IPS-20b (cell line): ENCODE data around the gene XRCC5.

ENCODE experiments used
- H3K27ac ChIP-seq: one replicate; pipeline ENCODE4 v1.5.1; 2013; ENCODE audit warnings: low read length
- H3K27me3 ChIP-seq: 2 replicates; pipeline ENCODE4 v1.6.1; 2013; ENCODE audit warnings: mild to moderate bottlenecking, low read length, inconsistent platforms; ENCODE audit not compliant: insufficient read depth
- H3K36me3 ChIP-seq: 2 replicates; pipeline ENCODE4 v1.6.1; 2013; ENCODE audit warnings: low read depth, mild to moderate bottlenecking, inconsistent platforms, low read length, moderate library complexity; ENCODE audit not compliant: insufficient read depth
- H3K4me1 ChIP-seq: 2 replicates; pipeline ENCODE4 v1.6.1; 2013; ENCODE audit warnings: mild to moderate bottlenecking, control low read depth, inconsistent platforms, low read length, moderate library complexity; ENCODE audit not compliant: insufficient read depth
- H3K4me3 ChIP-seq: 2 replicates; pipeline ENCODE4 v1.5.1; 2013; ENCODE audit warnings: mild to moderate bottlenecking, low read length, inconsistent platforms
- H3K9ac ChIP-seq: 2 replicates; pipeline ENCODE4 v1.6.1; 2013; ENCODE audit warnings: low read depth, mild to moderate bottlenecking, inconsistent platforms, low read length, moderate library complexity
- H3K9me3 ChIP-seq: 2 replicates; pipeline ENCODE4 v1.6.1; 2013; ENCODE audit warnings: mild to moderate bottlenecking, low read depth, low read length, inconsistent platforms; ENCODE audit not compliant: insufficient read depth

The XRCC5 gene

DNA sequence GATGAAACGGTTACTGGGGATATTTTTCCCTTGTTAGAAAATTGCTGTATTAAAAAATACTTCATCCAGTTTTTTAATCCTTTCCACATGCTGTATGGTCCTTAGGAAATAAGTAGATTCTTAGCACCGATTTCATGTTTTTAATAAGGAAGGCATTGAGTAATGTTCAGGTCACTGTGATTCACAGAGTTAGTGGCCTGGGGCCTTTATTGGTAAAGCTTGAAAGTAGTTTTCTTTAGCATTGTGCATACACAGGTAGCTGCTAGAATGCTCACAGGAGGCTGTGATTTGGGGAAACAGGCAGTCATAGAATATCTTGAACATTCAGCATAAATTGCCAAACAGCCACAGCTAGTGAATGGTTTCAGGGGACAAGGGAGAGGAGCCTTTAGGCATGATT is 79.8 kb downstream of the XRCC5 start:
- H3K36me3 ChIP-seq, result peaks cover 79% of the 10 kb centered on the region
- no peak overlapping the region for H3K4me3 ChIP-seq
- no peak overlapping the region for H3K9ac ChIP-seq
- H3K27me3 ChIP-seq, result no peaks in the 10 kb centered on the region
- peaks cover 33% of the 10 kb centered on the region for H3K4me1 ChIP-seq
- no peaks in the 10 kb centered on the region for H3K9me3 ChIP-seq
- H3K27ac ChIP-seq, result peak overlapping the region; percentile 48

DNA sequence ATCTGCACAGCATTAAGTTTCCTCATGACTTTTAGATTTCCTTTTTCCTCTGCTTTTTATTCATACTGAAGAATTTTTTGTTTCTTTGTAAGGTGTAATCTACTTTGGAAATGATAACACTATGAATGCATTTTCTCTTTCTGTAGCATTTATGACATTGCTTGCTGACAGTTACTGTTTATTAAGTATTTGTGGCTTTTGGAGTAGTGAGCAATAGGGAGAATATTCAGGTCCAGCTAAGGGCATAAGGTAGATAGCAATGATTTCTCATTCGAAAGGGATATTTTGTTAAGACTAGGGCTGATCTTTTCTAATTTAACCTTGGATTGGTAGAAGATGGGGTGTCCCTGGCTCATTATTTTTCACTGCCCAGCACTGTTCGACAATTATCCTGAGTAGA is 80.3 kb downstream of the XRCC5 start:
- Histone ChIP-seq H3K4me1 (peaks cover 33% of the 10 kb centered on the region), H3K27me3 (no peaks in the 10 kb centered on the region), H3K27ac (no peak overlapping the region), H3K9me3 (no peaks in the 10 kb centered on the region), H3K9ac (no peak overlapping the region), H3K36me3 (peaks cover 79% of the 10 kb centered on the region), H3K4me3 (no peak overlapping the region)

DNA sequence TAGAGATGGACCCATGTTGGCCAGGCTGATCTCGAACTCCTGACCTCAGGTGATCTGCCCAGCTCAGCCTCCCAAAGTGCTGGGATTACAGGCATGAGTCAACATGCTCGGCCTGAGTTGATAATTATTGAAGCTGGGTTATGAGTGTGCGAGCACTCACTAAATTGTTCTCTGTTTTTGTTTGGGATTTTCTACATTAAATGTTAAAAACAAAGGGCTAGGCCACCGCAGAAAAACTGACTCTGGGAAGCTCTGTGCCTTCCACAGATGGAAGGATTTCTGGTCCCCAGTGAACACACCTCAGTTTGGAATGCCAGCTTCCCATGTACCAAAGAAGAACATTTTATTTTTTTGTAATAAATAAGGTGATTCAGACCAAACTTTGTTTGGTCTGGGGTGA is 83.0 kb downstream of the XRCC5 start:
- H3K9me3 ChIP-seq, result no peaks in the 10 kb centered on the region
- H3K27ac ChIP-seq, result no peak overlapping the region
- H3K36me3 ChIP-seq, result peaks cover 90% of the 10 kb centered on the region
- H3K27me3 ChIP-seq, result no peaks in the 10 kb centered on the region
- H3K4me1 ChIP-seq, result peaks cover 34% of the 10 kb centered on the region
- no peak overlapping the region for H3K9ac ChIP-seq
- no peak overlapping the region for H3K4me3 ChIP-seq

DNA sequence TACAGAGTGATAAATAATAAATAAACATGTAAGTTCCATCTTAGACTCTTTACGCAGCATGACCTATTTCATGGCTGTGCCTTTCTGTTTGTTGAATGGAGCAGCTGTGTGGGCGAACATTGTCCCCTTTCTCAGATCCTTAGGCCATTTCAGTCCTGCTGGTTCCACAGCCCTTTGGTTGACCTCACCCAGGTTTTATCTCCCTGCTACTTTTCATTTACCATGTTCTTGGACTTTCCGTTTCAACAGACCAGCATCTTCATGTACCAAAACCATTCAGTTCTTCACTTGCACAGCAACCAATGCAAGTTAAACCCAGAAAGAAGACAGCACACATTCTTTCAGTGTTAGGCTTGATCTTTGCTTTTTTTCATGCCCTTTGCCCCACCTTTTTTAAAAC is 83.8 kb downstream of the XRCC5 start:
- no peak overlapping the region for H3K4me3 ChIP-seq
- no peak overlapping the region for H3K9ac ChIP-seq
- peaks cover 27% of the 10 kb centered on the region for H3K4me1 ChIP-seq
- peaks cover 97% of the 10 kb centered on the region for H3K36me3 ChIP-seq
- no peaks in the 10 kb centered on the region for H3K9me3 ChIP-seq
- no peak overlapping the region for H3K27ac ChIP-seq
- H3K27me3 ChIP-seq, result no peaks in the 10 kb centered on the region

DNA sequence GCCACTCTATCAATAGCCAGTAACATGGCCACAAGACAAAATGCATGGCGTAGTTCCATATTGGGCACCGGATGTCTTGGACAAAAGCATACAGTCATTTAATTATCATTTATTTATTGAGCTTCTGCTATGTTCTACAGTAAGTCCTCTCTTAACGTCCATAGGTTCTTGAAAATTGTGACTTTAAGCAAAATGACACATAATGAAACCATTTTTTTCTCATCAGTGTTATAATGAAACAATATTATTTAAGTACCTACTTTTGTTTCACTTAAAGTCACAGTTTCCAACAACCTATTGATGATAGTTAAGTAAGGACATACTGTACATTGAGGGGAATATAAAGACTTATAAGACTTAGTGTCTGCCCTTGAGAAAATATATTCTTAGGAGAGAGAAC is 84.9 kb downstream of the XRCC5 start:
- H3K4me1 ChIP-seq, result peaks cover 25% of the 10 kb centered on the region; the same call in 1 of the 2 replicates
- H3K27ac ChIP-seq, result no peak overlapping the region
- no peak overlapping the region for H3K9ac ChIP-seq
- H3K4me3 ChIP-seq, result no peak overlapping the region
- peaks cover 98% of the 10 kb centered on the region for H3K36me3 ChIP-seq
- H3K9me3 ChIP-seq, result no peaks in the 10 kb centered on the region
- H3K27me3 ChIP-seq, result no peaks in the 10 kb centered on the region

DNA sequence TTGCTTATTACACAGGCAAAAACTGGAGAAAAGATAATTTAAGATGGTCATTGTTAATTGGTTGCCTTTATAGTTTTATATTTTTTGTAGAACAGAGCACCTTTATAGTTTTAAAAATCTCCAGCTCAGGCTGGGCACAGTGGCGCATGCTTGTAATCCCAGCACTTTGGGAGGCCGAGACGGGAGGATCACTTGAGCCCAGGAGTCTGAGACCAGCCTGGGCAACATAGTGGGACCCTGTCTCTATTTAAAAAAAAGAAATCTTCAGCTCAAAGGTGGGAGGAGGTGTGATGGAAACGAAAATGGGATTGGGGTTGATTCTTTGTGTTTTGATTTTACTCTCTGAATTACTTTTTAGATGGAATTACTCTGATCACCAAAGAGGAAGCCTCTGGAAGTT is 85.4 kb downstream of the XRCC5 start:
- no peak overlapping the region for H3K27ac ChIP-seq
- no peak overlapping the region for H3K4me3 ChIP-seq
- H3K9ac ChIP-seq, result no peak overlapping the region
- peaks cover 25% of the 10 kb centered on the region; the same call in 1 of the 2 replicates for H3K4me1 ChIP-seq
- peaks cover 98% of the 10 kb centered on the region for H3K36me3 ChIP-seq
- H3K9me3 ChIP-seq, result no peaks in the 10 kb centered on the region
- no peaks in the 10 kb centered on the region for H3K27me3 ChIP-seq

DNA sequence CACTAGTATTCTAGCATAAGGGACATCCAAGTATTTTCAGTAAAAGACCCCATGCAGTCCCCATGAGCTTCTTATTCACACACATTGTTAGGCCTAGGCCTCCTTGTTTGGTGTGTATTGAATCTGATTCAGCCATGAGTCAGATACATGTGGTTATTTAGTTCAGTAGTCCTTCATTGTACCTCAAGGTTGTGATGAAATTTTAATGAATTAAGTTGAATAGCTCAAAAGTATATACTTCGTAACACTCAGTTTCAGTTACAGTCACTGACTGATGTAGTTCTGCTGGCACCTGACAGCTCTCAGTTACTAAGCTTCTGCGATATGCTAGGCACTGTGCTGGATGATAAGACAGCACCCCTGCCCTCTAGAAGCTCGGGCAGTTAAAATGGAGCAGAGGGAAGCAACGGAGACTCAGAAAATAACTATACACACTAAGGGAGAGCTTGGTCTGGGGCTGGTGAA is 86.4 kb downstream of the XRCC5 start:
- H3K4me3 ChIP-seq, result no peak overlapping the region
- peak overlapping the region; percentile 14; the same call in 1 of the 2 replicates for H3K9ac ChIP-seq
- H3K36me3 ChIP-seq, result peaks cover 98% of the 10 kb centered on the region
- no peaks in the 10 kb centered on the region for H3K9me3 ChIP-seq
- H3K4me1 ChIP-seq, result peaks cover 25% of the 10 kb centered on the region; the same call in 1 of the 2 replicates
- no peaks in the 10 kb centered on the region for H3K27me3 ChIP-seq
- no peak overlapping the region for H3K27ac ChIP-seq

DNA sequence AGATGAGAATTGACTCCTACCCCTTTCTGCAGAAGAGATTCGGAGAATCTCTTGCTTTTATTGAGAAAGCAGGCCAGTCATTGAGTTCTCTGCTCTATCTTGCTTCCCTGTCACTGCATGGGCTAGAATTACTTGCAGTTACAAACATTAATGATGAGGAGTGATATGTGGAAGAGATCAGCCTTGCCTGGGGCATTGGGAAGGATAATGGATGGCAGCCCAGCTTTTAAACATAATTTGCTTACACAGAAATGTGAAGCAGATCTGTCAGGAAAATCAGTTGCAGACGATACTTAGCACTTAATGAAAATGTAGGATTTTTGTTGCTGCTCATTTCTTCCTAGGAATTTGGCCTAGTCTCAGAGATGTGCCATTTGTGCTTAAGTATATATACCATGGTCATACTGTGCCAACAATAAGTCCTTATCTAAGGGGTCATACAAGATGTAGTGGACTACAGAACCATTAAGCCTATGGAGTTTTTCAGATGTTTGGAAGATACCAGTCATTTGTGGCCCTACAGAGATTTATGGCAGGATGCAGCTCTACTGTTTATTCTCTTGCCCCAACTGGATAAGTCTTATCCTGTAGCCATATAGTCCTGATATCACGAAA is 92.7 kb downstream of the XRCC5 start:
- Histone ChIP-seq H3K4me3 (no peak overlapping the region), H3K9ac (no peak overlapping the region), H3K9me3 (no peaks in the 10 kb centered on the region), H3K27ac (no peak overlapping the region), H3K36me3 (peaks cover 99% of the 10 kb centered on the region), H3K4me1 (peaks cover 2% of the 10 kb centered on the region; the same call in 1 of the 2 replicates), H3K27me3 (no peaks in the 10 kb centered on the region)

DNA sequence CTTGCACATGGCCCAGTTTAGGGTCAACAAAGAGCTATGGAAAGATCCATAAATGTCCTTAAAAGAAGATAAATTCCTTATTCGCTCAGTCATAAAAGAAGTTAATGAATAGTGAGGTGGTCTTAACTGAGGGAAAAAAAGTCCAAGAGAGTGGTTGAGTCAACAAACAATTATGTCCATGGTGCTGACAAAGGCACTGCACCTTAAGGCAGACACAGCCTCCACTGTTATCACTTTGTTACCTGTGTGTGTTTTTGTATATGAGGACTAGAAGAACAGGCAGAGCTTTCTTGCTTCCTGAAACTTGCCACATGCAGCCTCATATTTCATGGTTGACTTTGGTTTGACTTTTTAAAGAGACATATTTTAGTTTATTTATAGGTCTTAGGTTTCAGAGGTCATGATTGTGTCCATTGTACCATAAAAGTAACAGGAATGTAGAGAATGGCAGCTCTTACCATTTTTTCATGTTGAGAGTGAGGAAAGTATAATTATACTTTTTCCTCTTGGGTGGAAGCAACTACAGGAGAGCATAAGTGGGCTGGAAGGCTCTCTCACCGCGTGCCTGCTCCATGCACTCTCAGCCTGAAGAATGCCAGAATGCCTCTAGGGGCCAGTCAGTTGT is 93.6 kb downstream of the XRCC5 start:
- Histone ChIP-seq H3K36me3 (peaks cover 99% of the 10 kb centered on the region), H3K4me1 (no peaks in the 10 kb centered on the region), H3K27me3 (no peaks in the 10 kb centered on the region), H3K4me3 (no peak overlapping the region), H3K27ac (no peak overlapping the region), H3K9ac (no peak overlapping the region), H3K9me3 (no peaks in the 10 kb centered on the region)

DNA sequence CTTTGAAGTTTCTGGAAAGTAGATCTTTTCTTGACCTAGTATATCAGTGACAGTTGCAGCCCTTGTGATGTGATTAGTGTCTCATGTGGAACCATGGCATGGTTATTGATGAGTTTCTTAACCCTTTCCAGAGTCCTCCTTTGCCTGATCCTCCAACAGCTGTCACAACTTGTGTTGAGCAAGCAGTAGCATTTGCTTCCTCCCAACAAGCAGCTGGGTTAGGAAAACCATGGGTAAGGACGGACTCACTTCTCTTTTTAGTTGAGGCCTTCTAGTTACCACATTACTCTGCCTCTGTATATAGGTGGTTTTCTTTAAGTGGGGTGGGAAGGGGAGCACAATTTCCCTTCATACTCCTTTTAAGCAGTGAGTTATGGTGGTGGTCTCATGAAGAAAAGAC is 96.3 kb downstream of the XRCC5 start:
- H3K36me3 ChIP-seq, result peaks cover 92% of the 10 kb centered on the region
- H3K27me3 ChIP-seq, result no peaks in the 10 kb centered on the region
- H3K9me3 ChIP-seq, result no peaks in the 10 kb centered on the region
- no peaks in the 10 kb centered on the region for H3K4me1 ChIP-seq
- H3K9ac ChIP-seq, result no peak overlapping the region
- no peak overlapping the region for H3K27ac ChIP-seq
- no peak overlapping the region for H3K4me3 ChIP-seq

DNA sequence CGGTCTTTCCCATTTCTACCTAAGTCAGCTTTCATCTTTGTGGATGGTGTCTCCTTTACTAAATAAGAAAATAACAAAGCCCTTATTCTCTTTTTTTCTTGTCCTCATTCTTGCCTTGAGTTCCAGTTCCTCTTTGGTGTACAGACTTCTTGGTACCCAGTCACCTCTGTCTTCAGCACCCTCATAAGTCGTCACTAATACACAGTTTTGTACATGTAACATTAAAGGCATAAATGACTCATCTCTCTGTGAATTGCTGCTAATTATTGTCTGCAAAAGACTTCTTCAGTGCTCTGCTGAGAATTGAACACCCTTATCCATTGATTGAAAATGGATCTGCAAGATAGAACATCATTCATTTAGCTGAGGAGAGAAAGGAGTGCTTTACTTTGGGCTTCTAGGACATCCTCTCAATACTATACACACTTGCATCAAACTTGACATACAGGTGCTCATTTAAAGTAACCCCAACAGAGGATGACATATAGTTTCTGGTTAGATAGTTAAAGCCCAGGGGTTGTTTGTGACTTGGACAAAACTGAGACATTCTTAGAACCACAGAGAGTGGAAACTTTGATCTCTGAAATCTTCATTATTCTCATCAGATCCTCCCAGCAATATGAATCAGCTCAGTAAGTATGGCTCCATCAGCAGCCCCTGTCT is 97.0 kb downstream of the XRCC5 start:
- H3K9me3 ChIP-seq, result no peaks in the 10 kb centered on the region
- H3K9ac ChIP-seq, result no peak overlapping the region
- no peaks in the 10 kb centered on the region for H3K4me1 ChIP-seq
- no peaks in the 10 kb centered on the region for H3K27me3 ChIP-seq
- no peak overlapping the region for H3K4me3 ChIP-seq
- H3K36me3 ChIP-seq, result peaks cover 85% of the 10 kb centered on the region
- H3K27ac ChIP-seq, result no peak overlapping the region

DNA sequence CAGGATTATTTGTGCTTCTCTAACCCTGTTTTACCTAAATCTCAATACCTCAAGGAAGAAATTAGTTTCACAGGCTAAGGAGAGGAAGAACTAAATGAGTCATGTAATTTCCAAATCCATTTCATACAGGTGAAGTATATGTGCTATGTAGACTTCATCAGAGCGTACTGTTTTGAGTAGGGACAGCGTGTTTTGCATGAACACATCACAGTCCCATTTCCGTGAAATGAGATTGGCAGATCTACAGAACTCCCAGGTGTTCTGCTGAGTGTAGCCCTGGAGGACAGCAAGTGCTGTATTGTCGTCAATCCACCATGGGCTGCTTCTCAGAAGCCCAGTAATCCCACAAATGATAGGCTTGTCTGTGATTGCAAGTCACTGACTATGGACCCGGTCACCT is 97.7 kb downstream of the XRCC5 start:
- Histone ChIP-seq H3K4me3 (no peak overlapping the region), H3K9me3 (no peaks in the 10 kb centered on the region), H3K27ac (no peak overlapping the region), H3K9ac (no peak overlapping the region), H3K4me1 (no peaks in the 10 kb centered on the region), H3K27me3 (no peaks in the 10 kb centered on the region), H3K36me3 (peaks cover 79% of the 10 kb centered on the region)
